Adrenal gland (tissue), 12 donors: ENCODE results near the gene CARD16. TPM values are rescaled to one million over a fixed set of nuclear protein-coding genes. Genes with fewer than 3 reads are reported as not detected.

Experiments used
- DNase-seq, 7 donors: peaks; one replicate each; pipeline ENCODE4 v3.0.0-alpha.2; 2019 to 2020
- H3K27ac ChIP-seq, 5 donors: fragments of 200-600 bp; sonication (generic) in 4 of 5; 1 replicate in 3 of 5; 2 replicates in 2 of 5; pipeline versions ENCODE4 v1.5.1 to v1.8.0; 2016 to 2020; ENCODE audit warnings: mild to moderate bottlenecking in 1 of 5
- H3K27me3 ChIP-seq: fragments of 200-600 bp; 2 replicates; pipeline ENCODE4 v1.8.0; 2021
- H3K36me3 ChIP-seq, 2 donors: fragments of 200-600 bp; replicated peaks in 1 of 2; 1 replicate in 1 of 2; 2 replicates in 1 of 2; pipeline versions ENCODE4 v1.5.1 to v1.8.0; 2018 to 2022
- H3K4me1 ChIP-seq, 2 donors: fragments of 200-600 bp; replicated peaks in 1 of 2; 1 replicate in 1 of 2; 2 replicates in 1 of 2; pipeline versions ENCODE4 v1.5.1 to v1.8.0; 2018 to 2021
- H3K4me3 ChIP-seq, 4 donors: fragments of 200-600 bp; sonication (generic) in 3 of 4; one replicate each; pipeline ENCODE4 v1.5.1; 2016 to 2018
- H3K9me3 ChIP-seq, 3 donors: fragments of 200-600 bp; sonication (generic) in 1 of 3; replicated peaks in 1 of 3; 1 replicate in 2 of 3; 2 replicates in 1 of 3; pipeline versions ENCODE4 v1.5.1 to v1.8.0; 2016 to 2021
- CTCF ChIP-seq, 6 experiments: fragments of 450-650 bp in 4 of 6; fragments of 200-600 bp in 2 of 6; sonication (generic) in 1 of 6; IDR thresholded peaks; 1 replicate in 5 of 6; 2 replicates in 1 of 6; pipeline versions ENCODE4 v1.5.1 to v1.8.0; 2016 to 2021; ENCODE audit warnings: antibody characterized with exemption in 6 of 6, mild to moderate bottlenecking in 2 of 6, moderate library complexity in 1 of 6
- POLR2A ChIP-seq, 2 donors: fragments of 450-650 bp; IDR thresholded peaks; one replicate each; pipeline ENCODE4 v1.6.1; 2017; ENCODE audit warnings: antibody characterized with exemption in 2 of 2, mild to moderate bottlenecking in 2 of 2, moderate library complexity in 1 of 2
- WGBS, 4 donors: extraction: QIAGEN DNeasy Blood & Tissue Kit in 2 of 4; methylation state at CpG; one replicate each; pipeline versions ENCODE4 v1.1.5 to v1.1.7; 2013 to 2017; 5-methylcytosine and 5-hydroxymethylcytosine counted together
- intact Hi-C, 2 donors: fragments of 100-400 bp; cut with DNase I; formaldehyde crosslinking; loops; one replicate each; pipeline versions ENCODE4 v1.14.1 to v1.15.0; 2022 to 2023
- polyA plus RNA-seq, 3 donors: library from polyadenylated mRNA; stranded (reverse); fragments of 200-250 nt in 2 of 3; fragments of 350-450 nt in 1 of 3; fragmentation: Illumina TruSeq in 1 of 3; extraction: RNeasy Lipid Tissue Mini Kit (QIAGEN cat#74804) in 1 of 3; gene quantifications; one replicate each; pipeline ENCODE4 v1.2.3, GENCODE V29; 2013 to 2014
- total RNA-seq, 9 donors: library from RNA; depleted of rRNA in 4 of 9; stranded (reverse); fragments of >200 nt in 4 of 9; fragments of 120-200 nt in 1 of 9; fragmentation: NEBNext Ultra II Directional in 1 of 9; extraction: Animal tissue kit (Norgen Biotek cat#: 25700) in 1 of 9; gene quantifications; one replicate each; pipeline versions ENCODE4 v1.1.0 to v1.2.4, GENCODE V29; 2013 to 2023
- donor health status: healthy with polysubstance abuse.
- donor health status: Bipolar disorder and iron deficiency.
- donor health status: DM: yes; HTN: yes; CAD: no.
- donor health status: DM: no; HTN: no; CAD: no.
- donor health status: DM: no; HTN: no; CAD: no.
- donor health status: DM: yes; HTN: yes; CAD: no.

CARD16 gene
- total and polyA plus RNA-seq, 12 donors = 3.3 to 48.6 (median 12.2) TPM; not detected in 1

GRCh38 chr11:105023003-105023402 lies 22.1 kb downstream of the CARD16 start, which contains the start of gene CASP5:
Gene CASP5, minus strand, starts transcription at chr11:105023168. Its CDS starts 32 bp downstream, at chr11:105023136.
- H3K27ac ChIP-seq = peak within 1 kb of the TSS in 1 of 5 donors; percentile 6
- H3K4me1 ChIP-seq = no peaks in the 10 kb centered on the region
- H3K27me3 ChIP-seq = no peaks in the 10 kb centered on the region
- no peak within 1 kb of the TSS for H3K4me3 ChIP-seq
- H3K9me3 ChIP-seq = no peaks in the 10 kb centered on the region
- peaks cover 0 to 12% of the 10 kb centered on the region in 2 donors for H3K36me3 ChIP-seq
- no peak for TF ChIP-seq CTCF (IDR thresholded peaks at IDR 0.05)
- no peak for TF ChIP-seq POLR2A (IDR thresholded peaks at IDR 0.05)
- DNase-seq = no peak
- intact Hi-C loops = no loop called here

DNA sequence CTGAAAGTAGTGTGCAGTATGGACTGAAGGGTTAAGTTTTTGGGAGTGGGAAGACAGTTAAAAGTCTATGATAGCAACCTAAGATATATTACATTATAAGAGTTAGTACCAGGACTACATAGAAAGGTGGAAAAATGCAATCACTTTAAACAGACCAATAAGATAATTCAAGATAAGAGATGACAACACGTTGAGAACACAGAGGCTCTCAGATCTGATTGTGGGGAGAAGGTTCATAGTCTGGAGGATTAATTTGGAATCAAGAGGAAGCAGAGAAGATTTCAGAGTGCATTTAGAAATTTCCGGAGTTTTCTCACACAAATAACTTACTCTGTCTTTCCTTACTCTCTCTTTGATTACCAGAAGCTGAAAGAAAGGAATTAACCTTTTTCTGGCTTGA lies 22.6 kb downstream of the CARD16 start:
- no peak for DNase-seq
- H3K27ac ChIP-seq = peak overlapping the region in 1 of 5 donors; percentile 6
- TF ChIP-seq CTCF (IDR thresholded peaks at IDR 0.05) = no peak
- TF ChIP-seq POLR2A (IDR thresholded peaks at IDR 0.05) = no peak
- H3K4me1 ChIP-seq = no peaks in the 10 kb centered on the region
- intact Hi-C loops = no loop called here
- H3K9me3 ChIP-seq = no peaks in the 10 kb centered on the region
- no peak overlapping the region for H3K4me3 ChIP-seq
- H3K27me3 ChIP-seq = no peaks in the 10 kb centered on the region
- peaks cover 0 to 12% of the 10 kb centered on the region in 2 donors for H3K36me3 ChIP-seq
- 32 to 48% (median 40%) methylated on average over 2 of the region's 2 CpGs for WGBS, 4 donors

GRCh38 chr11:105007463-105007862 lies 37.7 kb downstream of the CARD16 start:
- intact Hi-C loops = no loop called here
- no peak for TF ChIP-seq POLR2A (IDR thresholded peaks at IDR 0.05)
- no peak for TF ChIP-seq CTCF (IDR thresholded peaks at IDR 0.05)
- DNase-seq = no peak

DNA sequence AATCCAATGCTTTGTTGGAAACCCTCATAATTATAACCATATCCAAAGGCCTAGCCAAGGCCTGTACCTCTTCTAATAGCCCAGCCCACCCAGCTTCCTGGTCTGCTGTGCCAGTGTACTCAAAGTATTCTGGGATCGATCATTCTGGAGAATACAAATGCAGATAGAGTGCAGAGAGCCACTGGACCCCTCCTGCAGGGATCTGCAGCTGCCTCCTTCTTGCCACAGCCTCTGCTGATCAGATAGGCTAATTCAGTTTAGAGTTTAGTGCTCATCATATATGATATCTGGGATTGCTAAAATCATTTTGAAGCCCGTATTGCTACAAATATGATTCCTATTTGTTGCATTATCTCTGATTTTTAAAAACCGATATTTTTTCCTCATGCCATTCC lies 39.7 kb downstream of the CARD16 start:
- no peaks in the 10 kb centered on the region for H3K9me3 ChIP-seq
- H3K4me3 ChIP-seq = no peak overlapping the region
- no peaks in the 10 kb centered on the region for H3K27me3 ChIP-seq
- TF ChIP-seq CTCF (IDR thresholded peaks at IDR 0.05) (no peak), POLR2A (IDR thresholded peaks at IDR 0.05) (no peak)
- no peak overlapping the region for H3K27ac ChIP-seq
- intact Hi-C loops = no loop called here
- WGBS, 4 donors = 69 to 87% (median 85%) methylated on average over 3 of the region's 3 CpGs
- no peaks in the 10 kb centered on the region for H3K36me3 ChIP-seq
- DNase-seq = no peak
- H3K4me1 ChIP-seq = no peaks in the 10 kb centered on the region

More at GRCh38 chr11:105007463-105007862, 37.7 kb downstream of the CARD16 start:
- Histone ChIP-seq H3K4me1 (no peaks in the 10 kb centered on the region), H3K27me3 (no peaks in the 10 kb centered on the region), H3K4me3 (no peak overlapping the region), H3K36me3 (no peaks in the 10 kb centered on the region), H3K9me3 (no peaks in the 10 kb centered on the region), H3K27ac (no peak overlapping the region)
